Endothelial cell of umbilical vein (primary cell): ENCODE results near the gene ZNF625. TPM values are rescaled to one million over a fixed set of nuclear protein-coding genes. Genes with fewer than 3 reads are reported as not detected.

Experiments
- BruUV-seq: library from RNA; stranded (reverse); fragments of 400-500 nt; replicated peaks from 2 replicates; lab custom pipeline; 2021; lab: Mats Ljungman, UMichigan
- CTCF ChIA-PET: fragments of 300-600, 350-600 bp; sonication (Branson Sonifier 250); formaldehyde crosslinking; loops from one replicate; lab custom pipeline; 2021; ENCODE audit warnings: antibody characterized with exemption, inconsistent platforms; lab: Charles Lee
- POLR2A ChIA-PET: fragments of 300-600, 350-600 bp; sonication (Branson Sonifier 250); formaldehyde crosslinking; loops from one replicate; lab custom pipeline; 2021; ENCODE audit warnings: antibody characterized with exemption, inconsistent platforms; lab: Charles Lee
- DNase-seq: peaks from one replicate; pipeline ENCODE4 v3.0.0-alpha.2; 2011; ENCODE audit warnings: low read depth, low spot score
- FAIRE-seq: peaks from 2 replicates; lab custom pipeline; 2011; peaks lifted over from hg19 to GRCh38; lab: Jason Lieb, UNC
- H2AFZ ChIP-seq: 2 replicates; pipeline ENCODE4 v1.6.0; 2012; ENCODE audit warnings: low read depth, low read length, control low read depth, inconsistent platforms
- H3K27ac ChIP-seq: 2 replicates; pipeline ENCODE4 v1.5.1; 2011; ENCODE audit warnings: low read depth, mild to moderate bottlenecking, control low read depth, low read length, moderate library complexity; ENCODE audit not compliant: insufficient read depth
- H3K27me3 ChIP-seq, 2 experiments: 2 replicates each; pipeline versions ENCODE4 v1.6.0 to v1.6.1; 2011; ENCODE audit warnings: low read length in 2 of 2, mixed read lengths in 1 of 2; ENCODE audit not compliant: control insufficient read depth in 2 of 2, insufficient read depth in 2 of 2
- H3K36me3 ChIP-seq, 2 experiments: 2 replicates in 1 of 2; 3 replicates in 1 of 2; pipeline ENCODE4 v1.5.1; 2011; ENCODE audit warnings: low read length in 2 of 2, mild to moderate bottlenecking in 1 of 2, moderate library complexity in 1 of 2; ENCODE audit not compliant: control insufficient read depth in 2 of 2, insufficient read depth in 2 of 2; ENCODE audit errors: extremely low read depth in 1 of 2
- H3K4me1 ChIP-seq: 3 replicates; pipeline ENCODE4 v1.5.1; 2011; ENCODE audit warnings: mild to moderate bottlenecking, low read length; ENCODE audit not compliant: control insufficient read depth, insufficient read depth; ENCODE audit errors: extremely low read depth
- H3K4me2 ChIP-seq: 2 replicates; pipeline ENCODE4 v1.6.1; 2011; ENCODE audit warnings: low read length, control low read depth, mixed read lengths; ENCODE audit not compliant: insufficient read depth
- H3K4me3 ChIP-seq, 3 experiments: fragments of 200-600 bp in 1 of 3; sonication (generic), shearing (Covaris generic) in 1 of 3; replicated peaks in 1 of 3; 2 replicates each; pipeline ENCODE4 v1.5.1; 2011 to 2016; ENCODE audit warnings: control low read depth in 3 of 3, low read length in 3 of 3, mild to moderate bottlenecking in 2 of 3, inconsistent platforms in 1 of 3, low read depth in 1 of 3, moderate library complexity in 1 of 3; ENCODE audit not compliant: insufficient read depth in 1 of 3
- H3K79me2 ChIP-seq: 2 replicates; pipeline ENCODE4 v1.6.0; 2012; ENCODE audit warnings: low read length, inconsistent platforms; ENCODE audit not compliant: control insufficient read depth, insufficient read depth
- H3K9ac ChIP-seq: replicated peaks from 2 replicates; pipeline ENCODE3; 2011; ENCODE audit warnings: low read length, control low read depth; ENCODE audit not compliant: insufficient read depth; ENCODE audit errors: extremely low read depth
- H3K9me1 ChIP-seq: replicated peaks from 3 replicates; pipeline ENCODE4 v1.6.0; 2011; ENCODE audit warnings: mild to moderate bottlenecking, low read length; ENCODE audit not compliant: control insufficient read depth, insufficient read depth; ENCODE audit errors: extremely low read depth
- H3K9me3 ChIP-seq: replicated peaks from 2 replicates; pipeline ENCODE4 v1.5.1; 2012; ENCODE audit warnings: low read length, inconsistent platforms; ENCODE audit not compliant: control insufficient read depth, insufficient read depth
- H4K20me1 ChIP-seq: replicated peaks from 2 replicates; pipeline ENCODE3; 2011; ENCODE audit warnings: mild to moderate bottlenecking, low read length; ENCODE audit not compliant: control insufficient read depth, insufficient read depth; ENCODE audit errors: extremely low read depth
- EZH2 ChIP-seq: IDR thresholded peaks from 2 replicates; pipeline ENCODE4 v1.6.1; 2012; ENCODE audit warnings: borderline replicate concordance, low read depth, mild to moderate bottlenecking, moderate library complexity, low read length, inconsistent platforms; ENCODE audit not compliant: severe bottlenecking
- FOS ChIP-seq: IDR thresholded peaks from 2 replicates; pipeline ENCODE4 v1.6.1; 2011; ENCODE audit warnings: mild to moderate bottlenecking, low read length, moderate library complexity, borderline replicate concordance; ENCODE audit not compliant: insufficient read depth
- GATA2 ChIP-seq: IDR thresholded peaks from 2 replicates; pipeline ENCODE4 v1.7.0; 2011; ENCODE audit warnings: low read depth, mild to moderate bottlenecking, moderate library complexity, mixed read lengths, low read length; ENCODE audit not compliant: insufficient read length, insufficient read depth
- JUN ChIP-seq: IDR thresholded peaks from 2 replicates; pipeline ENCODE4 v1.6.1; 2011; ENCODE audit warnings: borderline replicate concordance, low read depth; ENCODE audit not compliant: insufficient read length, insufficient read depth
- MYC ChIP-seq: IDR thresholded peaks from one replicate; pipeline ENCODE4 v1.6.1; 2011; ENCODE audit warnings: mild to moderate bottlenecking, low read depth, low read length
- POLR2AphosphoS5 ChIP-seq: IDR thresholded peaks from 2 replicates; pipeline ENCODE4 v1.6.1; 2012; ENCODE audit warnings: low read depth, mild to moderate bottlenecking, control low read depth, low read length, moderate library complexity; ENCODE audit not compliant: insufficient read depth
- dilution Hi-C: fragments of 300-500 bp; cut with MboI; formaldehyde crosslinking; loops from one replicate; pipeline ENCODE4 v1.15.0; 2019; ENCODE audit warnings: low sequenced_read_pairs; ENCODE audit not compliant: extremely low pct_ligation_motif_present
- intact Hi-C: fragments of 100-400 bp; cut with micrococcal nuclease; formaldehyde crosslinking; loops from one replicate; pipeline ENCODE4 v1.10.0; 2022
- polyA plus RNA-seq, 4 experiments: library from polyadenylated mRNA; depleted of rRNA in 3 of 4; stranded (reverse) in 3 of 4; unstranded in 1 of 4; fragments of >200 nt; gene quantifications; 2 replicates each; pipeline versions ENCODE4 v1.2.1 to v1.2.3, GENCODE V29; 2011 to 2012; ENCODE audit warnings: missing spikeins in 1 of 4
- total RNA-seq: library from RNA; stranded (reverse); gene quantifications from 2 replicates; pipeline ENCODE4 v1.2.3, GENCODE V29; 2021
- TF ChIP-seq, protein P1 (sequence below): IDR thresholded peaks from 2 replicates; pipeline ENCODE4 v1.6.1; 2011; ENCODE audit not compliant: insufficient read depth, insufficient read length
- TF ChIP-seq, protein P2 (sequence below), 2 donors: IDR thresholded peaks; 1 replicate in 1 of 2; 2 replicates in 1 of 2; pipeline ENCODE4 v1.5.1; 2011; ENCODE audit warnings: low read length in 2 of 2, mild to moderate bottlenecking in 2 of 2, moderate library complexity in 2 of 2, control low read depth in 1 of 2, inconsistent platforms in 1 of 2, low read depth in 1 of 2; ENCODE audit not compliant: insufficient read depth in 1 of 2; ENCODE audit errors: extremely low read depth in 1 of 2

ZNF625 gene
- total and polyA plus RNA-seq, 2 donors (not counting 3 experiments of a cell fraction or from before 2014, with no cell fraction given): 0.90 to 6.7 TPM

DNA sequence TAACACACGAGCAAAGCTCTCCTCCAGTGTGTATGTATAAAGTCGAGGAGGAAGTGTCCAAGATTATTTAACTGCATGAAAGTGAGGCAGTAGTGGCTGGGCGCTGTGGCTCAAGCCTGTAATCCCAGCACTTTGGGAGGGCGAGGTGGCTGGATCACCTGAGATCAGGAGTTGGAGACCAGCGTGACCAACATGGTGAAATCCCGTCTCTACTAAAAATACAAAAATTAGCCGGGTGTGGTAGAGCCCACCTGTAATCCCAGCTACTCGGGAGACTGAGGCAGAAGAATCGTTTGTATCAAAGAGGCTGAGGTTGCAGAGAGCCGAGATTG is 15.2 kb downstream of the ZNF625 start:
- TF ChIP-seq GATA2 (no peak), FOS (no peak), JUN (no peak), EZH2 (no peak), POLR2AphosphoS5 (no peak), MYC (no peak)
- TF ChIP-seq, protein P1, sequence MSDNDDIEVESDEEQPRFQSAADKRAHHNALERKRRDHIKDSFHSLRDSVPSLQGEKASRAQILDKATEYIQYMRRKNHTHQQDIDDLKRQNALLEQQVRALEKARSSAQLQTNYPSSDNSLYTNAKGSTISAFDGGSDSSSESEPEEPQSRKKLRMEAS: no peak
- TF ChIP-seq, protein P2, sequence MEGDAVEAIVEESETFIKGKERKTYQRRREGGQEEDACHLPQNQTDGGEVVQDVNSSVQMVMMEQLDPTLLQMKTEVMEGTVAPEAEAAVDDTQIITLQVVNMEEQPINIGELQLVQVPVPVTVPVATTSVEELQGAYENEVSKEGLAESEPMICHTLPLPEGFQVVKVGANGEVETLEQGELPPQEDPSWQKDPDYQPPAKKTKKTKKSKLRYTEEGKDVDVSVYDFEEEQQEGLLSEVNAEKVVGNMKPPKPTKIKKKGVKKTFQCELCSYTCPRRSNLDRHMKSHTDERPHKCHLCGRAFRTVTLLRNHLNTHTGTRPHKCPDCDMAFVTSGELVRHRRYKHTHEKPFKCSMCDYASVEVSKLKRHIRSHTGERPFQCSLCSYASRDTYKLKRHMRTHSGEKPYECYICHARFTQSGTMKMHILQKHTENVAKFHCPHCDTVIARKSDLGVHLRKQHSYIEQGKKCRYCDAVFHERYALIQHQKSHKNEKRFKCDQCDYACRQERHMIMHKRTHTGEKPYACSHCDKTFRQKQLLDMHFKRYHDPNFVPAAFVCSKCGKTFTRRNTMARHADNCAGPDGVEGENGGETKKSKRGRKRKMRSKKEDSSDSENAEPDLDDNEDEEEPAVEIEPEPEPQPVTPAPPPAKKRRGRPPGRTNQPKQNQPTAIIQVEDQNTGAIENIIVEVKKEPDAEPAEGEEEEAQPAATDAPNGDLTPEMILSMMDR (IDR thresholded peaks at IDR 0.05; ENCODE audit: extremely low read depth in 1 of 2, insufficient read depth in 1 of 2, low read depth in 1 of 2, low read length in 2 of 2): no peak
- dilution Hi-C loops (no loop called here), intact Hi-C loops (loop anchor here (1.0 to 5.0 kb wide), 7 partner anchors 49 to 343 kb away; partner anchors contain the start of genes ZNF440 and ZNF491)
- peaks cover 11 to 13% of the 10 kb centered on the region in 2 experiments for H3K36me3 ChIP-seq
- H3K4me3 ChIP-seq: no peak overlapping the region
- no peaks in the 10 kb centered on the region for H3K9me1 ChIP-seq
- H3K9ac ChIP-seq: no peak overlapping the region
- POLR2A ChIA-PET: no interaction called here
- H4K20me1 ChIP-seq: no peaks in the 10 kb centered on the region
- no peaks in the 10 kb centered on the region for H3K4me1 ChIP-seq
- H2AFZ ChIP-seq: no peak overlapping the region
- H3K79me2 ChIP-seq: no peaks in the 10 kb centered on the region
- H3K4me2 ChIP-seq: no peak overlapping the region
- CTCF ChIA-PET: interaction anchor here (0.6 to 2.5 kb wide), 7 partner anchors 12 to 343 kb away, joined by 3 to 28 read pairs (median 17); partner anchors contain the start of genes ZNF433, ZNF491 and ZNF700
- peaks cover 12% of the 10 kb centered on the region for H3K9me3 ChIP-seq
- H3K27me3 ChIP-seq: no peaks in the 10 kb centered on the region
- BruUV-seq: no TSS peak
- DNase-seq (no peak), FAIRE-seq (peak; percentile 57)
- no peak overlapping the region for H3K27ac ChIP-seq
